ENCODE measurements around the gene MAF.

- TF ChIP-seq POLR2AphosphoS5 (IDR thresholded peaks at IDR 0.05; ENCODE audit: borderline replicate concordance, low read depth, low read length) (no peak), EZH2 (IDR thresholded peaks at IDR 0.05) (no peak)
These were observed 47.0 kb upstream of the MAF start for GRCh38 chr16:79647586-79647985.

Measured in SK-N-MC (cell line).